Measurements from ENCODE around the gene MBD6.
A peak's percentile ranks its signal among the peaks of the same experiment; 100 is the strongest.
"Not testable (repeated sequence)": the region's sequence is repeated elsewhere in the genome, so short reads cannot be mapped to it uniquely, and the experiment has no call there.

MBD6 gene

DNA sequence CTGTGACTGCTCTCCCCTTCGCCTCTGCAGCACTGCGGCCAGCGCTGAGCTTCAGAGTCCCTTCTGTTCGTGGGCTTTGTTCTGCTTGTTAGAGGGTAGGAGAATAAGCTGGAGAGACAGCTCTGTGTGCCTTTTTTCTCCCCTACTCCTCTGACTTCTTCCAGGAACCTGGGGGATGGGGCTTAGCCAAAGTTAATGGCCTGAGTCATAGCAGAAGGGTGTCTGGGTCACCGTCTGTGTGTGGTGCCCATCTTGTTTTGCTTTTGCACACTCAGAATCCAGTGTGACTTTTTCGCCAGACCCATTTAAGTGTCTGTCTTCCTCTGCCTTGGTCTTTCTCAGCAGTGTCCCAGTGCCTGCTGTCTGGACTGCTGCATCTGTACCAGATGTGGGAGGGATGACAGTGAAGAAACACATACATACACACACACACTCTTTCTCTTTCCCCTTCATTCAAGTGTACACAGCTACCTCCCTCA, 30.2 kb downstream of the MBD6 start:
- no peak for DNase-seq

DNA sequence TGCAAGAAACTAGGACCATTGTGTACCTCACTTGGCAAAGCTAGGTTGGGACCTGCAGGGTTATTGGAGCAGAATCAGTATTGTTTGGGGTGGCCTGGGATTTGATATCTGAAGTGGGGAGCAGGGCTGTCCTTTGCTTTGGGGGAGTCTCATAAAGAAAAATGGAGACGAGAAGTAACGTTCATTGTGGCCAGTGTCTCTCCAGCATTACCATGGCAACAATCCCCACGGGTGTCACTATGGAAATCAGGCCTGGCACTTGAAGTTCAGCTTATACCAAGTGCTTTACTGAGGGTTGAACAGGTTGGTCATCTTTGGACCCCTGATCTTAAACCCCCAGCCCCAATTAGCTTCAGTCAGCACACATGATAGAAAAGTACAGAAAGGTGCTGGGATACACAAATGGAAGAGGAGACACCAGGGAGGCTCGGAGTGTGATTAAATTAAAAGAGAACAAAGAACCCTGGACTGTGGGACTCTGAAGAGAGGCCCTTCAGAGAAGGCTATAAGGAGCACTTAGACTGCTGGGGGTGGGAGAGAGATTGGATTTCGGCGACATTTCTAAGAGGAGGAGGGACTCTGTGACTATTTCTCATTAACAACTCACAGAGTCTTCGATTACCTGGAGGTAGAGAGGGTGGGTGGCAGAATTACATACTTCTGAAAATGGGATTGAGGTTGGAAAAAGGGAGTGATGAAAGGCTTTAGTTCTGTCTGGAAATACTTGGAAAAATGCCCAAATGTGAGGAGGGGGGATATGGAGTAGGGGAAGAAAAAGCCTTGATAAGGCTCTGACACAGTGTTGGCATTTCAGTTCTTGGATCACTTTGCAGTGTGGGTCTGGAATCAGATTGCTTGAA, 30.9 kb downstream of the MBD6 start:
- peak; percentile 69 for DNase-seq

DNA sequence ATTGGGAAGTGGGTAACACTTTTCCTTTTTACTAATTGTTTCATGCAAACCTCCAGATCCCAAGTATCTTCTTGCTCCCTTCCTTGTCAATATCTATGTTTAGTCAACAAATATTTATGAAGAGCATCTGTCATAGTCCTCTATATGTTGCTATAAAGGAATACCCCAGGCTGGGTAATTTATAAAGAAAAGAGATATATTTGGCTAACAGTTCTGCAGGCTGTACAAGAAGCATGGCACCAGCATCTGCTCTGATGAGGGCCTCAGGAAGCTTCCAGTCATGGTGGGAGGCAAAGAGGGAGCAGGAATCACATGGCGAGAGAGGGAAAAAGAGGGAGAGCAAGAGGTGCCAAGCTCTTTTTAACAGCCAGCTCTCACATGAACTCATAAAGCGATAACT, 31.8 kb downstream of the MBD6 start:
- no peak for DNase-seq

GRCh38 chr12:57554897-57555296, 32.3 kb downstream of the MBD6 start:
- no peak for DNase-seq

GRCh38 chr12:57558864-57559263, 36.2 kb downstream of the MBD6 start:
- no peak for DNase-seq

DNA sequence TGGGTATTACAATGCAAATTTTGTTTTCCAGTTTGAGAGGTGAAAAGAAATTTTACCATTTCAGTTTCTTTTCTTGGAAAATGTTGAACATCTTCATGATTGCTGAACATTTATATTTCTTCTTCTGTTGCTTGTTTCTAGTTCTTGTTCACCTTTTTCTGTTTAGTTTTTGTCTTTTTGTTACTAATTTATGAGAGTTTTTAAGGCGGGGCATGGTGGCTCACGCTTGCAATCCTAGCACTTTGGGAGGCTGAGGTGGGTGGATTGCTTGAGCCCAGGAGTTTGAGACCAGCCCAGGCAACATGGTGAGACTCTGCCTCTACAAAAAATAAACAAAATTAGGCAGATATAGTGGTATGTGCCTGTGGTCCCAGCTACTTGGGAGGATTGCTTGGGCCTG, 37.9 kb downstream of the MBD6 start:
- no peak for DNase-seq

DNA sequence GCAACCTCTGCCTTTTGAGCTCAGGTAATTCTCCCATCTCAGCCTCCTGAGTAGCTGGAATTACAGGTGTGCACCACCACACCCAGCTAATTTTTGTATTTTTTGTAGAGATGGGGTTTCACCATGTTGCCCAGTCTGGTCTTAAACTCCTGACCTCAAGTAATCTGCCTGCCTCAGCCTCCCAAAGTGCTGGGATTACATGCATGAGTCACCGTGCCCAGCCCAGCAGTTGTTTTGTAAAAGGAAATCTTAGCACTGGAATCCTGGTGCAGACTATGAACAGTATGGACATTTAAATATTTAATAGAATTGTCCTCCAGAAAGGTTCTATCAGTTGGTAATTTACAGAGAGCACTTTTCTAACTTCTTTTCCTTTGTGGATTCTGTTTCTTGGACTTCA, 38.5 kb downstream of the MBD6 start:
- not testable (repeated sequence) for DNase-seq

DNA sequence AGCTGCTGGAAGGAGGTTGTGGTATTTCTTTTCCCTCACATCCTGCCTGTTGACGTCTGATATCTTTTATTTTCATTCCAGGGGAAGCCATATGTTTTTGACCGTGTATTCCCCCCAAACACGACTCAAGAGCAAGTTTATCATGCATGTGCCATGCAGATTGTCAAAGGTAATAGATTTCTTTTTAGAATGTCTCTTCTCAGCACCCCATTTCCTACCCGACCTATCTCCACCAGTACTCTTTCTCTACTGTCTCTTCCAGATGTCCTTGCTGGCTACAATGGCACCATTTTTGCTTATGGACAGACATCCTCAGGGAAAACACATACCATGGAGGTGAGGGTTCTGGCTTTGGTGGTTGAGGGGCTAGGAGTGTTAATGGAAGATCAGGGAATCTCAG, 40.7 kb downstream of the MBD6 start:
- no peak for DNase-seq

- DNase-seq, result no peak
These were observed 41.6 kb downstream of the MBD6 start for GRCh38 chr12:57564178-57564740.

- DNase-seq, result no peak
These were observed 46.2 kb downstream of the MBD6 start for GRCh38 chr12:57568838-57569237.

DNA sequence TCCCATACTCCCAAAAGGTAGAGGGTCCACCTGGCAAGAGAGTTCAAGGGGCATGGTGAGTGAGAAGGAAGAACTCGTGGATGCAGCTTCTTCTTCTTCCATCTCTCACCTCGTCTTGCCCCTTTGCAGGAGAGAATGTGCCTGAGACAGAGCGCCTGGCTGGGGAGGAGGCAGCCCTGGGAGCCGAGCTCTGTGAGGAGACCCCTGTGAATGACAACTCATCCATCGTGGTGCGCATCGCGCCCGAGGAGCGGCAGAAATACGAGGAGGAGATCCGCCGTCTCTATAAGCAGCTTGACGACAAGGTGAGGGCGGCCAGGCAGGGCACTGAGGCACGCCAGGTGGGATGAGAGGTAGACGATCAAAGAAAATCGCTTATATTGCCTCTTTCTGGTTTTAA, 47.2 kb downstream of the MBD6 start:
- DNase-seq, result no peak

DNA sequence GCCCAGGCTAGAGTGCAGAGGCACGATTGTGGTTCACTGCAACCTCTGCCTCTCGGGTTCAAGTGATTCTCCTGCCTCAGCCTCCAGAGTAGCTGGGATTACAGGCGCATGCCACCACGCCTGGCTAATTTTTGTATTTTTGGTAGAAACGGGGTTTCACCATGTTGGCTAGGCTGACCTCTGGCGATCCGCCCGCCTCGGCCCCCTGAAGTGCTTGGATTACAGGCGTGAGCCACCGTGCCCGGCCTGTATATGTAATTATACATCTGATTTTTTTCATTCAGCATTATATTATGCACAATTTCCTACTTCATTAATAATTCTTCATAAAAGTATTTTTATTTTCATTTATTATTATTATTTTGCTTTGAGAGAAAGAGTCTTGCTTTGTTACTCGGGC, 47.8 kb downstream of the MBD6 start:
- not testable (repeated sequence) for DNase-seq

GRCh38 chr12:57571926-57572762, 49.5 kb downstream of the MBD6 start:
- no peak for DNase-seq

- no peak for DNase-seq
These were observed 52.2 kb downstream of the MBD6 start for GRCh38 chr12:57574795-57575194.

GRCh38 chr12:57575771-57576612, 53.4 kb downstream of the MBD6 start:
- DNase-seq, result no peak

- DNase-seq, result no peak
These were observed 54.1 kb downstream of the MBD6 start for GRCh38 chr12:57576613-57577160.

DNA sequence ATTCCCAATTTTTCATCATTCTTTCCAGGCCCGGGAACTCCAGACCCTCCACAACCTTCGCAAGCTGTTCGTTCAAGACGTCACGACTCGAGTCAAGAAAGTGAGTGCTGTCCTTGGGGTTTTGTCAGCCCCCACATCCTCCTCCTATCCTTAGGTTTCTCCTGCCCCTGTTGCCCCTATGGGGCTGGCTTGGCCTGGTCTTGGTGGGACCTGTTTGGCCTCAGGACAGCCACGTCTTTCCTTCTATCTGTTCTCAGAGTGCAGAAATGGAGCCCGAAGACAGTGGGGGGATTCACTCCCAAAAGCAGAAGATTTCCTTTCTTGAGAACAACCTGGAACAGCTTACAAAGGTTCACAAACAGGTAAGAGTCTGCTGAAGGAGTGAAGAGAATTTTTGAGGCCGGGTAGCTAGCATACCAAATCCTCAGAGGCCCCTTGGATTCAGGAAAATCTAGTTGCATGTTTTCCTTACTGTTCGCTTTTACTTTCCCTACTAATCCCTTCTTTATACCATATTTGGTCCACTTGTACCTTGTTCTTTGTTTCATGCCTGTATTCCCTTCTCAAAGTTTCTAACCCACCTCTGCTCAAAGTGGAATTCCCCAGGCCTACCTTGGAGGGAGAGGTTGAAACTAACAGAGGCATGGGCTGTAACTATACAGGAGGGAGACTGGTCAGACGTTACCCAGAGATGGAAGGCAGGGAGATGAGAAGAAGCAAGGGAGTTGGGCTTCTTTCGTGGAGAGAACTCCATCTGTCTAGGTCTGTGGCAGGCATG, 55.5 kb downstream of the MBD6 start:
- DNase-seq, result no peak

- no peak for DNase-seq
These were observed 56.4 kb downstream of the MBD6 start for GRCh38 chr12:57579011-57579410.

Measured in DMS79 (cell line).